H1 (cell line): ENCODE measurements around the gene RBL1. TPM values are rescaled to one million over a fixed set of nuclear protein-coding genes. Genes with fewer than 3 reads are reported as not detected.

Experiments used
- CTCF ChIA-PET: fragments of 300-600 bp; sonication (Branson Sonifier 250); formaldehyde crosslinking; loops from one replicate; lab custom pipeline; 2021; ENCODE audit not compliant: partially characterized antibody; lab: Charles Lee
- POLR2A ChIA-PET: fragments of 300-600 bp; sonication (Branson Sonifier 250); formaldehyde crosslinking; loops from one replicate; lab custom pipeline; 2021; ENCODE audit warnings: inconsistent platforms; ENCODE audit not compliant: partially characterized antibody; lab: Charles Lee
- DNase-seq, 2 experiments: peaks; one replicate each; pipeline versions ENCODE4 v3.0.0 to v3.0.0-alpha.2; 2010 to 2022; ENCODE audit warnings: low spot score in 2 of 2, low read depth in 1 of 2, mixed read lengths in 1 of 2
- FAIRE-seq: peaks from 2 replicates; lab custom pipeline; 2011; peaks lifted over from hg19 to GRCh38; lab: Jason Lieb, UNC
- H2AFZ ChIP-seq: 2 replicates; pipeline ENCODE4 v1.8.1; 2012; ENCODE audit warnings: low read length, inconsistent platforms
- H2AK5ac ChIP-seq: 2 replicates; pipeline ENCODE4 v1.6.1; 2013; ENCODE audit warnings: low read depth, low read length
- H2BK120ac ChIP-seq: replicated peaks from 2 replicates; pipeline ENCODE3; 2013; ENCODE audit warnings: low read depth, low read length, inconsistent platforms
- H2BK12ac ChIP-seq: 2 replicates; pipeline ENCODE4 v1.6.1; 2013; ENCODE audit warnings: low read depth, low read length
- H2BK15ac ChIP-seq: 2 replicates; pipeline ENCODE4 v1.6.1; 2013; ENCODE audit warnings: low read length
- H2BK20ac ChIP-seq: 2 replicates; pipeline ENCODE4 v1.6.1; 2013; ENCODE audit warnings: low read length
- H2BK5ac ChIP-seq: 2 replicates; pipeline ENCODE4 v1.6.1; 2013; ENCODE audit warnings: low read depth, low read length
- H3K14ac ChIP-seq: 2 replicates; pipeline ENCODE4 v1.6.1; 2013; ENCODE audit warnings: inconsistent platforms; ENCODE audit not compliant: insufficient read length
- H3K18ac ChIP-seq: 2 replicates; pipeline ENCODE4 v1.6.1; 2013; ENCODE audit warnings: low read length; ENCODE audit errors: extremely low read depth
- H3K23ac ChIP-seq: 2 replicates; pipeline ENCODE4 v1.6.1; 2013; ENCODE audit warnings: inconsistent platforms; ENCODE audit not compliant: insufficient read length
- H3K23me2 ChIP-seq: 2 replicates; pipeline ENCODE4 v1.6.1; 2013; ENCODE audit warnings: low read depth, low read length
- H3K27ac ChIP-seq: 2 replicates; pipeline ENCODE4 v1.6.1; 2011; ENCODE audit warnings: low read depth, low read length, inconsistent platforms
- H3K27me3 ChIP-seq, 4 experiments: replicated peaks in 1 of 4; 1 replicate in 1 of 4; 2 replicates in 3 of 4; pipeline versions ENCODE4 v1.6.1 to v1.8.1; 2011 to 2013; ENCODE audit warnings: low read length in 3 of 4, mild to moderate bottlenecking in 3 of 4, inconsistent platforms in 2 of 4, mixed read lengths in 2 of 4, moderate library complexity in 1 of 4; ENCODE audit not compliant: control insufficient read depth in 3 of 4, insufficient read depth in 3 of 4; ENCODE audit errors: extremely low read depth in 1 of 4
- H3K36me3 ChIP-seq, 4 experiments: 2 replicates each; pipeline versions ENCODE4 v1.6.1 to v1.8.1; 2011 to 2013; ENCODE audit warnings: mild to moderate bottlenecking in 4 of 4, low read length in 3 of 4, moderate library complexity in 2 of 4, control low read depth in 1 of 4, inconsistent platforms in 1 of 4; ENCODE audit not compliant: insufficient read depth in 4 of 4, control insufficient read depth in 2 of 4
- H3K4ac ChIP-seq: replicated peaks from 2 replicates; pipeline ENCODE3; 2013; ENCODE audit warnings: low read length, low read depth, mixed read lengths, inconsistent platforms; ENCODE audit not compliant: insufficient read length
- H3K4me1 ChIP-seq, 4 experiments: replicated peaks in 1 of 4; 1 replicate in 1 of 4; 2 replicates in 3 of 4; pipeline versions ENCODE4 v1.6.1 to v1.8.1; 2011 to 2013; ENCODE audit warnings: low read length in 3 of 4, inconsistent platforms in 2 of 4, mixed read lengths in 1 of 4; ENCODE audit not compliant: insufficient read depth in 4 of 4, control insufficient read depth in 3 of 4
- H3K4me2 ChIP-seq, 2 experiments: 2 replicates each; pipeline versions ENCODE4 v1.6.1 to v1.8.1; 2011 to 2013; ENCODE audit warnings: low read depth in 2 of 2, low read length in 2 of 2, control low read depth in 1 of 2, inconsistent platforms in 1 of 2, mild to moderate bottlenecking in 1 of 2; ENCODE audit not compliant: insufficient read depth in 1 of 2
- H3K4me3 ChIP-seq, 4 experiments: fragments of 200-600, 300-600 bp in 1 of 4; sonication (generic), shearing (Covaris generic), sonication (Bioruptor Twin) in 1 of 4; 2 replicates each; pipeline versions ENCODE4 v1.5.1 to v1.8.1; 2011 to 2016; ENCODE audit warnings: low read length in 4 of 4, low read depth in 3 of 4, control low read depth in 2 of 4, inconsistent platforms in 2 of 4, mild to moderate bottlenecking in 2 of 4, mixed read lengths in 1 of 4, moderate library complexity in 1 of 4; ENCODE audit not compliant: insufficient read depth in 2 of 4; ENCODE audit errors: extremely low read depth in 1 of 4
- H3K56ac ChIP-seq: replicated peaks from 2 replicates; pipeline ENCODE3; 2013; ENCODE audit warnings: low read depth, mild to moderate bottlenecking, mixed read lengths, low read length, inconsistent platforms; ENCODE audit not compliant: insufficient read length
- H3K79me1 ChIP-seq: 2 replicates; pipeline ENCODE4 v1.6.1; 2013; ENCODE audit warnings: low read depth, low read length, control low read depth
- H3K79me2 ChIP-seq, 2 experiments: 2 replicates each; pipeline versions ENCODE4 v1.6.1 to v1.8.1; 2012 to 2013; ENCODE audit warnings: low read length in 2 of 2, mild to moderate bottlenecking in 2 of 2, inconsistent platforms in 1 of 2; ENCODE audit not compliant: insufficient read depth in 2 of 2, control insufficient read depth in 1 of 2
- H3K9ac ChIP-seq, 4 experiments: replicated peaks in 1 of 4; 1 replicate in 1 of 4; 2 replicates in 3 of 4; pipeline versions ENCODE4 v1.6.1 to v1.8.1; 2011 to 2013; ENCODE audit warnings: low read depth in 3 of 4, low read length in 3 of 4, control low read depth in 2 of 4, mild to moderate bottlenecking in 2 of 4, moderate library complexity in 2 of 4, inconsistent platforms in 1 of 4; ENCODE audit errors: extremely low read depth in 1 of 4
- H3K9me3 ChIP-seq, 2 experiments: 2 replicates each; pipeline versions ENCODE4 v1.6.1 to v1.8.1; 2012 to 2013; ENCODE audit warnings: mild to moderate bottlenecking in 2 of 2, moderate library complexity in 2 of 2, control low read depth in 1 of 2, inconsistent platforms in 1 of 2, low read depth in 1 of 2, low read length in 1 of 2, mixed read lengths in 1 of 2; ENCODE audit not compliant: insufficient read depth in 2 of 2
- H4K20me1 ChIP-seq, 2 experiments: replicated peaks in 1 of 2; 2 replicates each; pipeline versions ENCODE3 to v1.8.1; 2011 to 2013; ENCODE audit warnings: inconsistent platforms in 2 of 2, low read length in 2 of 2, mild to moderate bottlenecking in 1 of 2; ENCODE audit not compliant: insufficient read depth in 2 of 2, control insufficient read depth in 1 of 2
- H4K5ac ChIP-seq: 2 replicates; pipeline ENCODE4 v1.6.1; 2013; ENCODE audit warnings: low read length, low read depth, mixed read lengths, inconsistent platforms; ENCODE audit not compliant: insufficient read length
- H4K8ac ChIP-seq: 2 replicates; pipeline ENCODE4 v1.8.0; 2013; ENCODE audit warnings: mild to moderate bottlenecking, moderate library complexity, low read length, inconsistent platforms; ENCODE audit not compliant: insufficient read depth; ENCODE audit errors: extremely low read depth
- H4K91ac ChIP-seq: replicated peaks from 2 replicates; pipeline ENCODE3; 2013; ENCODE audit warnings: low read length, mixed read lengths, inconsistent platforms; ENCODE audit not compliant: insufficient read length
- BACH1 ChIP-seq: IDR thresholded peaks from 2 replicates; pipeline ENCODE4 v1.6.1; 2012; ENCODE audit warnings: low read length, improper control_type of control experiment
- BRCA1 ChIP-seq: IDR thresholded peaks from 2 replicates; pipeline ENCODE4 v1.6.1; 2012; ENCODE audit warnings: low read depth, low read length, improper control_type of control experiment
- CHD1 ChIP-seq: IDR thresholded peaks from 2 replicates; pipeline ENCODE4 v1.6.1; 2012; ENCODE audit warnings: low read depth, low read length, improper control_type of control experiment
- GTF2F1 ChIP-seq: IDR thresholded peaks from 2 replicates; pipeline ENCODE4 v1.6.1; 2012; ENCODE audit warnings: low read depth, low read length, improper control_type of control experiment, borderline replicate concordance
- HDAC2 ChIP-seq, 2 experiments: fragments of 300-600 bp in 1 of 2; sonication (generic) in 1 of 2; IDR thresholded peaks; 2 replicates each; pipeline ENCODE4 v1.6.1; 2011 to 2012; ENCODE audit warnings: low read depth in 2 of 2, low read length in 2 of 2, mild to moderate bottlenecking in 2 of 2, moderate library complexity in 2 of 2, borderline replicate concordance in 1 of 2, inconsistent platforms in 1 of 2
- HDAC6 ChIP-seq: IDR thresholded peaks from one replicate; pipeline ENCODE4 v1.7.1; 2012; ENCODE audit warnings: low read depth, mild to moderate bottlenecking, inconsistent platforms, low read length, moderate library complexity
- KDM5A ChIP-seq: fragments of 200-600 bp; IDR thresholded peaks from 2 replicates; pipeline ENCODE4 v1.7.1; 2012; ENCODE audit warnings: mild to moderate bottlenecking, low read length, inconsistent platforms, mixed read lengths
- RAD21 ChIP-seq, 2 experiments: IDR thresholded peaks in 1 of 2; conservative IDR thresholded peaks in 1 of 2; 2 replicates each; pipeline ENCODE4 v1.6.1; 2011; ENCODE audit warnings: low read depth in 2 of 2, low read length in 2 of 2, improper control_type of control experiment in 1 of 2, inconsistent platforms in 1 of 2, mild to moderate bottlenecking in 1 of 2, moderate library complexity in 1 of 2
- SRF ChIP-seq: IDR thresholded peaks from 2 replicates; pipeline ENCODE4 v1.6.1; 2011; ENCODE audit warnings: mild to moderate bottlenecking, low read depth, low read length, moderate library complexity
- SUZ12 ChIP-seq: fragments of 200-600 bp; sonication (generic); IDR thresholded peaks from 2 replicates; pipeline ENCODE4 v1.6.1; 2012; ENCODE audit warnings: mild to moderate bottlenecking, inconsistent platforms, low read length, moderate library complexity, mixed read lengths
- TAF1 ChIP-seq: IDR thresholded peaks from 2 replicates; pipeline ENCODE4 v1.6.1; 2011; ENCODE audit warnings: mild to moderate bottlenecking, low read depth, low read length
- USF2 ChIP-seq: IDR thresholded peaks from 2 replicates; pipeline ENCODE4 v1.6.1; 2011; ENCODE audit warnings: low read length, improper control_type of control experiment
- WGBS, 2 experiments: shearing (Covaris generic) in 1 of 2; methylation state at CpG; one replicate each; pipeline versions ENCODE4 v1.1.6 to v1.1.7; 2013 to 2015; ENCODE audit warnings: low lambda C conversion rate in 2 of 2, mixed read lengths in 2 of 2, inconsistent platforms in 1 of 2, low coverage in 1 of 2, missing lambda C conversion rate in 1 of 2; ENCODE audit not compliant: insufficient replicate concordance in 2 of 2, insufficient coverage in 1 of 2, insufficient read length in 1 of 2; ENCODE audit errors: extremely low coverage in 1 of 2, missing lambda C conversion rate in 1 of 2; 5-methylcytosine and 5-hydroxymethylcytosine counted together
- polyA plus RNA-seq, 7 experiments: library from polyadenylated mRNA; depleted of rRNA in 3 of 7; stranded (reverse) in 5 of 7; unstranded in 2 of 7; fragments of >200 nt in 5 of 7; fragments of 200-250 nt in 2 of 7; gene quantifications; 1 replicate in 5 of 7; 2 replicates in 1 of 7; 4 replicates in 1 of 7; pipeline versions ENCODE4 v1.2.1 to v1.2.3, GENCODE V29; 2011 to 2013; ENCODE audit warnings: missing spikeins in 2 of 7, mixed read lengths in 2 of 7
- total RNA-seq: library from RNA; stranded (reverse); fragmentation: NEBNext Ultra II Directional; extraction: Animal tissue kit (Norgen Biotek cat#: 25700); gene quantifications from 2 replicates; pipeline ENCODE4 v1.2.1, GENCODE V29; 2021

The RBL1 gene
- total and polyA plus RNA-seq, 2 of the 8 experiments (the other 6 are each of a cell fraction or from before 2014, with no cell fraction given): 3.2 to 12.3 TPM

- H4K91ac ChIP-seq: no peak overlapping the region
- no peak overlapping the region for H2BK15ac ChIP-seq
- H2BK5ac ChIP-seq: no peak overlapping the region
- H3K27me3 ChIP-seq: no peaks in the 10 kb centered on the region
- no peak overlapping the region for H3K27ac ChIP-seq
- H3K56ac ChIP-seq: no peak overlapping the region
- H3K79me1 ChIP-seq: no peaks in the 10 kb centered on the region
- H3K9ac ChIP-seq: no peak overlapping the region
- no peaks in the 10 kb centered on the region for H3K4me1 ChIP-seq
- no peak overlapping the region for H2AK5ac ChIP-seq
- no peak overlapping the region for H4K5ac ChIP-seq
- H2BK12ac ChIP-seq: no peak overlapping the region
- no peaks in the 10 kb centered on the region; a peak in 1 of 4 replicates for H3K9me3 ChIP-seq
- no peak overlapping the region for H3K18ac ChIP-seq
- H3K36me3 ChIP-seq: no peaks in the 10 kb centered on the region
- H4K20me1 ChIP-seq: no peaks in the 10 kb centered on the region
- FAIRE-seq: no peak
- no peak overlapping the region for H3K14ac ChIP-seq
- no peak overlapping the region for H2AFZ ChIP-seq
- H3K23me2 ChIP-seq: no peaks in the 10 kb centered on the region
- no peak overlapping the region for H2BK120ac ChIP-seq
- no peak for DNase-seq
- H4K8ac ChIP-seq: no peak overlapping the region
- CTCF ChIA-PET: no interaction called here
- no peak overlapping the region for H3K4ac ChIP-seq
- no peak overlapping the region for H2BK20ac ChIP-seq
- WGBS, 2 experiments: 74% methylated on average over 1 of the region's 1 CpG; no CpG with 5 or more reads in 1 of the 2 experiments
- H3K79me2 ChIP-seq: no peaks in the 10 kb centered on the region
- POLR2A ChIA-PET: no interaction called here
- H3K4me2 ChIP-seq: no peak overlapping the region
- no peak overlapping the region for H3K23ac ChIP-seq
- no peak overlapping the region for H3K4me3 ChIP-seq
- no peak for TF ChIP-seq HDAC2 (IDR thresholded peaks at IDR 0.05; ENCODE audit: borderline replicate concordance in 1 of 2, low read depth in 2 of 2, low read length in 2 of 2)
- TF ChIP-seq SRF: no peak
- TF ChIP-seq GTF2F1: no peak
- no peak for TF ChIP-seq CHD1
- TF ChIP-seq SUZ12: no peak
- no peak for TF ChIP-seq BRCA1
- no peak for TF ChIP-seq HDAC6
- TF ChIP-seq KDM5A: no peak
- no peak for TF ChIP-seq BACH1
- TF ChIP-seq RAD21 (IDR thresholded peaks at IDR 0.05 in 1 of 2, conservative IDR thresholded peaks at IDR 0.05 in 1 of 2; ENCODE audit: low read depth in 2 of 2, low read length in 2 of 2): no peak
- TF ChIP-seq TAF1: no peak
- no peak for TF ChIP-seq USF2
These were observed 124.7 kb downstream of the RBL1 start for GRCh38 chr20:36971103-36971502.
